Suprapubic skin (tissue), 4 donors: ENCODE results near the gene PARL. TPM values are rescaled to one million over a fixed set of nuclear protein-coding genes. Genes with fewer than 3 reads are reported as not detected.

Experiments used
- DNase-seq, 2 donors: peaks; one replicate each; pipeline ENCODE4 v3.0.0-alpha.2; 2019; ENCODE audit warnings: low spot score in 2 of 2
- H3K27ac ChIP-seq: fragments of 200-600 bp; sonication (generic); one replicate; pipeline ENCODE4 v1.5.1; 2019
- H3K27me3 ChIP-seq: fragments of 200-600 bp; sonication (generic); one replicate; pipeline ENCODE4 v1.5.1; 2019
- H3K36me3 ChIP-seq: fragments of 200-600 bp; sonication (generic); one replicate; pipeline ENCODE4 v1.5.1; 2019
- H3K4me1 ChIP-seq: fragments of 200-600 bp; sonication (generic); one replicate; pipeline ENCODE4 v1.5.1; 2019
- H3K4me3 ChIP-seq: fragments of 200-600 bp; sonication (generic); one replicate; pipeline ENCODE4 v1.5.1; 2019; ENCODE audit warnings: mild to moderate bottlenecking
- H3K9me3 ChIP-seq: fragments of 200-600 bp; sonication (generic); one replicate; pipeline ENCODE4 v1.5.1; 2019
- EP300 ChIP-seq: sonication (generic); formaldehyde crosslinking; IDR thresholded peaks from one replicate; pipeline ENCODE4 v1.6.1; 2017; ENCODE audit warnings: antibody characterized with exemption
- POLR2A ChIP-seq, 2 donors: fragments of 450-650 bp; IDR thresholded peaks; one replicate each; pipeline ENCODE4 v1.6.1; 2017; ENCODE audit warnings: antibody characterized with exemption in 2 of 2, mild to moderate bottlenecking in 2 of 2, moderate library complexity in 2 of 2
- POLR2AphosphoS5 ChIP-seq, 3 donors: sonication (generic); formaldehyde crosslinking; IDR thresholded peaks; one replicate each; pipeline ENCODE4 v1.6.1; 2017; ENCODE audit warnings: antibody characterized with exemption in 3 of 3
- WGBS: methylation state at CpG from one replicate; pipeline ENCODE4 v1.1.5; 2018; 5-methylcytosine and 5-hydroxymethylcytosine counted together
- total RNA-seq, 4 donors: library from RNA; depleted of rRNA; stranded (reverse); fragments of >200 nt; gene quantifications; one replicate each; pipeline ENCODE4 v1.1.0, GENCODE V29; 2016
- TF ChIP-seq, protein P1 (sequence below), 2 donors: fragments of 200-600 bp in 1 of 2; fragments of 450-650 bp in 1 of 2; sonication (generic) in 1 of 2; IDR thresholded peaks; one replicate each; pipeline ENCODE4 v1.5.1; 2016 to 2019; ENCODE audit warnings: antibody characterized with exemption in 2 of 2, mild to moderate bottlenecking in 1 of 2, moderate library complexity in 1 of 2

PARL gene
- total RNA-seq, 4 donors from 2014 or later, result 26.5 to 41.3 (median 32.9) TPM

GRCh38 chr3:183875411-183875810, 9.3 kb downstream of the PARL start:
- Histone ChIP-seq H3K27ac (no peak overlapping the region), H3K36me3 (no peaks in the 10 kb centered on the region), H3K27me3 (no peaks in the 10 kb centered on the region), H3K9me3 (no peaks in the 10 kb centered on the region), H3K4me1 (peaks cover 25% of the 10 kb centered on the region), H3K4me3 (no peak overlapping the region)
- TF ChIP-seq POLR2AphosphoS5 (IDR thresholded peaks at IDR 0.05), result no peak
- no peak for TF ChIP-seq POLR2A (IDR thresholded peaks at IDR 0.05)
- TF ChIP-seq EP300, result no peak
- TF ChIP-seq, protein P1, sequence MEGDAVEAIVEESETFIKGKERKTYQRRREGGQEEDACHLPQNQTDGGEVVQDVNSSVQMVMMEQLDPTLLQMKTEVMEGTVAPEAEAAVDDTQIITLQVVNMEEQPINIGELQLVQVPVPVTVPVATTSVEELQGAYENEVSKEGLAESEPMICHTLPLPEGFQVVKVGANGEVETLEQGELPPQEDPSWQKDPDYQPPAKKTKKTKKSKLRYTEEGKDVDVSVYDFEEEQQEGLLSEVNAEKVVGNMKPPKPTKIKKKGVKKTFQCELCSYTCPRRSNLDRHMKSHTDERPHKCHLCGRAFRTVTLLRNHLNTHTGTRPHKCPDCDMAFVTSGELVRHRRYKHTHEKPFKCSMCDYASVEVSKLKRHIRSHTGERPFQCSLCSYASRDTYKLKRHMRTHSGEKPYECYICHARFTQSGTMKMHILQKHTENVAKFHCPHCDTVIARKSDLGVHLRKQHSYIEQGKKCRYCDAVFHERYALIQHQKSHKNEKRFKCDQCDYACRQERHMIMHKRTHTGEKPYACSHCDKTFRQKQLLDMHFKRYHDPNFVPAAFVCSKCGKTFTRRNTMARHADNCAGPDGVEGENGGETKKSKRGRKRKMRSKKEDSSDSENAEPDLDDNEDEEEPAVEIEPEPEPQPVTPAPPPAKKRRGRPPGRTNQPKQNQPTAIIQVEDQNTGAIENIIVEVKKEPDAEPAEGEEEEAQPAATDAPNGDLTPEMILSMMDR (IDR thresholded peaks at IDR 0.05), result no peak
- no peak for DNase-seq

DNA sequence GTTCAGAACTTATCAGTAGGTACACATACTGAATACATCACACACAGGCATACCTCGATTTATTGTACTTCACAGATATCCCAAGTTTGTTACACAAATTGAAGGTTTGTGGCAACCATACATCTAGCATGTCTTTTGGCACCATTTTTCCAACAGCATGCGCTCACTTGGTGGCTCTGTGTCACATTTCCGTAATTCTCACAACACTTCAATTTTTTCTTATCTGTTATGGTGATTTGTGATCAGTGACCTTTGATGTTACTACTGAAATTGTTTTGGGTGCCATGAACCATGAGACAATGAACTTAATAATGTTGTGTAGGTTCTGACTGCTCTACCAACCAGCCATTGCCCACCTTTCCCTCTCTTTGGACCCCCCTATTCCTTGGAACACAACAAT, 10.8 kb downstream of the PARL start:
- WGBS, result 92% methylated on average over 3 of the region's 3 CpGs

GRCh38 chr3:183871541-183871940, 13.1 kb downstream of the PARL start:
- Histone ChIP-seq H3K36me3 (peaks cover 7% of the 10 kb centered on the region), H3K4me1 (peaks cover 19% of the 10 kb centered on the region), H3K4me3 (no peak overlapping the region), H3K27ac (no peak overlapping the region), H3K27me3 (no peaks in the 10 kb centered on the region), H3K9me3 (no peaks in the 10 kb centered on the region)
- WGBS, result 51% methylated on average over 2 of the region's 2 CpGs
- no peak for DNase-seq
- TF ChIP-seq EP300, result no peak
- TF ChIP-seq POLR2A (IDR thresholded peaks at IDR 0.05), result no peak
- TF ChIP-seq, protein P1 (IDR thresholded peaks at IDR 0.05), result no peak
- TF ChIP-seq POLR2AphosphoS5 (IDR thresholded peaks at IDR 0.05), result no peak

More for the DNA sequence above, 10.8 kb downstream of the PARL start:
- TF ChIP-seq EP300, result no peak
- no peak for TF ChIP-seq POLR2AphosphoS5 (IDR thresholded peaks at IDR 0.05)
- TF ChIP-seq, protein P1 (IDR thresholded peaks at IDR 0.05), result no peak
- TF ChIP-seq POLR2A (IDR thresholded peaks at IDR 0.05), result no peak
- Histone ChIP-seq H3K9me3 (no peaks in the 10 kb centered on the region), H3K27ac (no peak overlapping the region), H3K36me3 (no peaks in the 10 kb centered on the region), H3K4me1 (peaks cover 22% of the 10 kb centered on the region), H3K27me3 (no peaks in the 10 kb centered on the region), H3K4me3 (no peak overlapping the region)
- DNase-seq, result no peak

- no peak for DNase-seq
- 92% methylated on average over 3 of the region's 3 CpGs for WGBS
- H3K27ac ChIP-seq, result no peak overlapping the region
- H3K4me3 ChIP-seq, result no peak overlapping the region
- peaks cover 17% of the 10 kb centered on the region for H3K36me3 ChIP-seq
- peaks cover 13% of the 10 kb centered on the region for H3K4me1 ChIP-seq
- no peak for TF ChIP-seq POLR2AphosphoS5 (IDR thresholded peaks at IDR 0.05)
- TF ChIP-seq POLR2A (IDR thresholded peaks at IDR 0.05), result no peak
- TF ChIP-seq, protein P1 (IDR thresholded peaks at IDR 0.05), result no peak
- TF ChIP-seq EP300, result no peak
- H3K27me3 ChIP-seq, result no peaks in the 10 kb centered on the region
- no peaks in the 10 kb centered on the region for H3K9me3 ChIP-seq
Observed at GRCh38 chr3:183870563-183870962, 14.1 kb downstream of the PARL start.

DNA sequence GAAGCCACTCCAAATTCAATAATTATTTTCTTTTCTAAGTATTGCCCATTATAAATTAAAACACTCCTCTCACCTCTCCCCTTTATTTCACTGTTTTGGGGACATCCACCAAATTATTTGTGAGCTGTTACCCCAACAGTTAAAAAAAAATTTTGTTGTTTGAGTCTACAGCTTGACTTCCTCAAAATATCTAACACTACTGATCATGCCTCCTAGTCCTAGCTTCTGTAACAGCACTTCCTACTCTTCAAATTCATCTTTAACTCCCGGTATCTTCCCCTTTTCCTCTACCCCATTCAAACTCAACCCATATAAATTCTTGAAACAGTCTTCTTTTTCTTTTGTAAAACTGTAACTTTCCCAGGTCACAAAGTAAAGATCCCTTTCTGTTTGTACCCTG, 15.9 kb downstream of the PARL start:
- no peaks in the 10 kb centered on the region for H3K27me3 ChIP-seq
- TF ChIP-seq POLR2A (IDR thresholded peaks at IDR 0.05) (no peak), EP300 (no peak), POLR2AphosphoS5 (IDR thresholded peaks at IDR 0.05) (no peak)
- TF ChIP-seq, protein P1 (IDR thresholded peaks at IDR 0.05), result no peak
- DNase-seq, result no peak
- no peak overlapping the region for H3K27ac ChIP-seq
- 89% methylated on average over 1 of the region's 1 CpG for WGBS
- H3K36me3 ChIP-seq, result peaks cover 29% of the 10 kb centered on the region
- no peaks in the 10 kb centered on the region for H3K9me3 ChIP-seq
- H3K4me3 ChIP-seq, result no peak overlapping the region
- H3K4me1 ChIP-seq, result peaks cover 8% of the 10 kb centered on the region
